Ovary (tissue), 3 donors: ENCODE data around the gene SMIM1.

ENCODE experiments used
- POLR2A ChIP-seq: fragments of 450-650 bp; IDR thresholded peaks from one replicate; pipeline ENCODE4 v1.6.1; 2017; ENCODE audit warnings: antibody characterized with exemption, mild to moderate bottlenecking, moderate library complexity
- TF ChIP-seq, protein P1 (sequence below), 3 donors: fragments of 450-650 bp in 2 of 3; fragments of 200-600 bp in 1 of 3; IDR thresholded peaks; one replicate each; pipeline versions ENCODE4 v1.5.1 to v1.8.0; 2016 to 2022; ENCODE audit warnings: antibody characterized with exemption in 3 of 3, mild to moderate bottlenecking in 1 of 3
- donor health status: DM: no; HTN: no; CAD: no.

GRCh38 chr1:3785456-3786157 is 13.1 kb downstream of the SMIM1 start:
- TF ChIP-seq, protein P1, sequence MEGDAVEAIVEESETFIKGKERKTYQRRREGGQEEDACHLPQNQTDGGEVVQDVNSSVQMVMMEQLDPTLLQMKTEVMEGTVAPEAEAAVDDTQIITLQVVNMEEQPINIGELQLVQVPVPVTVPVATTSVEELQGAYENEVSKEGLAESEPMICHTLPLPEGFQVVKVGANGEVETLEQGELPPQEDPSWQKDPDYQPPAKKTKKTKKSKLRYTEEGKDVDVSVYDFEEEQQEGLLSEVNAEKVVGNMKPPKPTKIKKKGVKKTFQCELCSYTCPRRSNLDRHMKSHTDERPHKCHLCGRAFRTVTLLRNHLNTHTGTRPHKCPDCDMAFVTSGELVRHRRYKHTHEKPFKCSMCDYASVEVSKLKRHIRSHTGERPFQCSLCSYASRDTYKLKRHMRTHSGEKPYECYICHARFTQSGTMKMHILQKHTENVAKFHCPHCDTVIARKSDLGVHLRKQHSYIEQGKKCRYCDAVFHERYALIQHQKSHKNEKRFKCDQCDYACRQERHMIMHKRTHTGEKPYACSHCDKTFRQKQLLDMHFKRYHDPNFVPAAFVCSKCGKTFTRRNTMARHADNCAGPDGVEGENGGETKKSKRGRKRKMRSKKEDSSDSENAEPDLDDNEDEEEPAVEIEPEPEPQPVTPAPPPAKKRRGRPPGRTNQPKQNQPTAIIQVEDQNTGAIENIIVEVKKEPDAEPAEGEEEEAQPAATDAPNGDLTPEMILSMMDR (IDR thresholded peaks at IDR 0.05), result no peak
- TF ChIP-seq POLR2A, result no peak
